IPS-18c (cell line): ENCODE results near the gene FAM151A.

Experiments used
- H3K4me3 ChIP-seq: 2 replicates; pipeline ENCODE4 v1.7.0; 2013; ENCODE audit warnings: low read depth, mild to moderate bottlenecking, low read length, moderate library complexity; ENCODE audit not compliant: insufficient read depth
- H3K9me3 ChIP-seq: one replicate; pipeline ENCODE4 v1.6.1; 2013; ENCODE audit warnings: mild to moderate bottlenecking, low read length, moderate library complexity; ENCODE audit not compliant: control insufficient read depth, insufficient read depth

FAM151A gene

GRCh38 chr1:54609301-54609921 lies 13.9 kb downstream of the FAM151A start:
- Histone ChIP-seq H3K4me3 (no peak overlapping the region), H3K9me3 (no peaks in the 10 kb centered on the region)

DNA sequence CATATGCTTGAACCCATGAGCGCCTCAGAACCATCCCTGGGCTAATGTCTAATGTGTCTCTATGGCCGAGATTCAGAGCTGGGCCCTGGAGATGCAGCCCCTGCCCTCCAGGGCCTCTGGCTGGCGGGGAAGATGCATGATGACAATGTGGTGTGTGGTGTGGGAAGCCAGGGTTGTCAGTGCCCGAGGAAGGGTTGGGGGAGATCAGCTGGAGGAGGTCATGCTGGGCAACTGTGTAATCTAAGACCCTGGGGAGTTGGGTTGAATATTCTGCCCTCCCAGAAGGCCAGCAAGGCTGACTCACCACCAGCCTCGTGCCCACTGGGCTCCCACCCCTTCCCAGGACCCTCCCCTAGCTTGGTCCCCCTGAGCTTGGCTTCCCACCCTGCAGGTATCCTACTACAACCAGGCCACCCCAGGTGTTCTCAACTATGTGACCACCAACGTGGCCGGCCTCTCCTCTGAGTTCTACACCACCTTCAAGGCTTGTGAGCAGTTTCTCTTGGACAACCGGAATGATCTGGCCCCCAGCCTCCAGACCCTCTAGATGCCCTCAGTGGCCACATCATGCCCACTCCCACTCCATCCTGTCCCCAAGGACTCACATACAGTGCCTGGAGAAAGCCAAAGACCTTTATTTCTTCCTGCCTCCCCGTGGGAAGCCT lies 14.6 kb downstream of the FAM151A start:
- Histone ChIP-seq H3K4me3 (no peak overlapping the region), H3K9me3 (no peaks in the 10 kb centered on the region)

GRCh38 chr1:54607821-54608565 lies 15.3 kb downstream of the FAM151A start:
- no peak overlapping the region for H3K4me3 ChIP-seq
- no peaks in the 10 kb centered on the region for H3K9me3 ChIP-seq

- no peaks in the 10 kb centered on the region for H3K9me3 ChIP-seq
- H3K4me3 ChIP-seq, result no peak overlapping the region
Observed at GRCh38 chr1:54606990-54607325, 16.4 kb downstream of the FAM151A start.

DNA sequence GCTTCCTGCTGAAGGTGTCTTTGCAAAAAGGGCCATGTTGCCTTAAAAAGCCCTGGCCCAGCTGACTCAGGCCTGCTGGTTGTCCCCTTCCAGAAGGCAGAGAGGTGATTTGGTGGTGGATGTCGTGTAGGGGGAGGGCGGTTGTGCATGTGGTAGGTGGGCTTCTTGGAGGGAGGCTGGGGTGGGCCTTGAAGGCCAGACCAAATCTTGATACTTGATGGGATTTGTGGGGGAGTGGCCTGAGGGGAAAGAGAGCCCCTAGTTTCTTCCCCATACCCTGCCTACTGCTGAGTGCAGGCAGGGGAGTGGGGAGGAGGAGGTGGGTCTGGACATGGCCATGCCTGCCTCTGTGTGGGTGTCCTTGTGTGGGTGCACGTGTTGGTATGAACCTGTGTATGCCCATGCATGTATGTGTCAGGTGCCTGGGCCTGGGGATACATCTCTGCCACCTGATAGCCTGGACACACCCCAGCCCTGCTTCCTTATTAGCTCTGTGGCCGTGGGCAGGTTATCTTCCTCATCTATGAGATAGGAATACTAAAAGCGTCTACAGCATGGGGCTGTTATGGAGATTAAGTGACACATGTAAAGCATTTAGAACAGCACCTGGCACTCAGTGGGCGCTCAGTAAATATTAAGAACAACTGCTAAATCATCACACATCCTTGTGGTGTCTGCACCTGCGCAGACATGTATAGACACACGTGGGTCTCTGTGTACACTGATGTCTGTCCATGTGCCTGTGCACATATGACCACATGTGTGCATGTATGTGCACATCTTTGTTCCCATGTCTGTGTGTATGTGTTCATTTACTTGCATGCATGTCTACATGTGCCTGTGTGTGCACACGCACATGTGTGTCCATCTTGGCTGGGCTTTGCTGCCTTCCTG lies 17.0 kb downstream of the FAM151A start:
- no peaks in the 10 kb centered on the region for H3K9me3 ChIP-seq
- H3K4me3 ChIP-seq, result no peak overlapping the region

GRCh38 chr1:54604572-54605370 lies 18.6 kb downstream of the FAM151A start:
- no peaks in the 10 kb centered on the region for H3K9me3 ChIP-seq
- H3K4me3 ChIP-seq, result no peak overlapping the region

DNA sequence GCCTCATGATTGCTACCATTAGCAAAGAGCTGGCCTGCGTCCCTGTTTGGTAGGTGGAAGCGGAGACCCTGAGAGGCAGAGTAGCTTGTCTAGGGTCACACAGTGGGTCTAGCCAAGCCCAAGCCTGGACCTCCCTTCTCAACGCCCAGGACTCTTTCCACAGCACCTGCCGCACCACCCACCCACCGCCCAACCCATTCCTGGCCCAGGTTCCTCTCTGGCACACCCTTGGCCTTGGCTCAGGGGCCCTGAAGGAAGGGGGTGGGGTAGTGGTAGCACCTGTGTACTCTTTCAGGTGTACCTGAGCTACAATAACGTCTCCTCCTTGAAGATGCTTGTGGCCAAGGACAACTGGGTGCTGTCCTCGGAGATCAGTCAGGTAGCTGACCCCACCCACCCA lies 19.3 kb downstream of the FAM151A start:
- H3K9me3 ChIP-seq, result no peaks in the 10 kb centered on the region

DNA sequence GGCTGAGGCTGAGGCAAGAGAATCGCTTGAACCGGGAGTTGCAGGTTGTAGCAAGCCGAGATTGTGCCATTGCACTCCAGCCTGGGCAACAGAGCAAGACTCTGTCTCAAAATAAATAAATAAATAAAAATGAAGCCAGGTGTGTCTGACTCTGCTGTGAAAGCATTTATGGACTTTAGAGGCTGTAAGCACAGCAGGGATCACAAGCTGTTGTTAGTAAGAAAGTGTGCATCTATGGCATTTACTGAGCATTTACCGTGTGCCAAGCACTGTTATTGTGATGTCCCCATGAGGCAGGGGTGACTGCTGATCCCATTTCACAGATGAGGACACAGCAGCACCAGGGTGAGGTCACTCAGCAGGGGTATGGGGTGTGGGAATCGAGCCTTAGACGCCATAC lies 20.1 kb downstream of the FAM151A start:
- Histone ChIP-seq H3K4me3 (no peak overlapping the region), H3K9me3 (no peaks in the 10 kb centered on the region)

More for the DNA sequence above, 19.3 kb downstream of the FAM151A start:
- no peak overlapping the region for H3K4me3 ChIP-seq

GRCh38 chr1:54602554-54602953 lies 20.8 kb downstream of the FAM151A start:
- H3K4me3 ChIP-seq, result no peak overlapping the region
- no peaks in the 10 kb centered on the region for H3K9me3 ChIP-seq

DNA sequence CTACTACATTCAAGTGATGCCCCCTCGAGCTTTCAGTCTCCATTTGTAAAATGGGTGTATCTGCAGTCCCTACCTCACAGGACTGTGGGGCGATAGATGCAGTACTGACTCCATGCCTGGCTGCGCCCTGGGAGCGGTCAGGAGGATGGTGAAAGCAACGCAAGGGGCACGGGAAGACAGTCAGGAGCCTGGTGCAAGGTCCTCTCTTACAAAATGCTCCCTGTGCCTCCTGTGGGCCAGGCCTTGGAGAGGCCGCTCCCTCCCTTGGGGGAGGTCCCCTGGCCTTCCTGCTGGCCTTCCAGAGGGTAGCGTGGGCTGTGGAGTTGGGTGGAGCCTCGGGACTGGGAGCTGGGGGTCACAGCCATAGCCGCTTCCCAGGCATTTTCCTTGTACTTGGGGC lies 21.6 kb downstream of the FAM151A start:
- H3K9me3 ChIP-seq, result no peaks in the 10 kb centered on the region
- H3K4me3 ChIP-seq, result no peak overlapping the region

GRCh38 chr1:54600947-54601721 lies 22.2 kb downstream of the FAM151A start:
- no peaks in the 10 kb centered on the region for H3K9me3 ChIP-seq
- no peak overlapping the region for H3K4me3 ChIP-seq

- Histone ChIP-seq H3K9me3 (no peaks in the 10 kb centered on the region), H3K4me3 (no peak overlapping the region)
Observed at GRCh38 chr1:54599211-54599823, 24.0 kb downstream of the FAM151A start.

GRCh38 chr1:54597455-54598030 lies 25.8 kb downstream of the FAM151A start:
- no peaks in the 10 kb centered on the region for H3K9me3 ChIP-seq
- no peak overlapping the region for H3K4me3 ChIP-seq

GRCh38 chr1:54596756-54597155 lies 26.6 kb downstream of the FAM151A start:
- Histone ChIP-seq H3K4me3 (no peak overlapping the region), H3K9me3 (no peaks in the 10 kb centered on the region)

GRCh38 chr1:54595956-54596498 lies 27.3 kb downstream of the FAM151A start:
- no peak overlapping the region for H3K4me3 ChIP-seq

More at GRCh38 chr1:54595956-54596498, 27.3 kb downstream of the FAM151A start:
- H3K9me3 ChIP-seq, result no peaks in the 10 kb centered on the region
